Measurements from ENCODE around the gene RNF6.
"Not testable (repeated sequence)": the region's sequence is repeated elsewhere in the genome, so short reads cannot be mapped to it uniquely, and the experiment has no call there.

Gene RNF6

DNA sequence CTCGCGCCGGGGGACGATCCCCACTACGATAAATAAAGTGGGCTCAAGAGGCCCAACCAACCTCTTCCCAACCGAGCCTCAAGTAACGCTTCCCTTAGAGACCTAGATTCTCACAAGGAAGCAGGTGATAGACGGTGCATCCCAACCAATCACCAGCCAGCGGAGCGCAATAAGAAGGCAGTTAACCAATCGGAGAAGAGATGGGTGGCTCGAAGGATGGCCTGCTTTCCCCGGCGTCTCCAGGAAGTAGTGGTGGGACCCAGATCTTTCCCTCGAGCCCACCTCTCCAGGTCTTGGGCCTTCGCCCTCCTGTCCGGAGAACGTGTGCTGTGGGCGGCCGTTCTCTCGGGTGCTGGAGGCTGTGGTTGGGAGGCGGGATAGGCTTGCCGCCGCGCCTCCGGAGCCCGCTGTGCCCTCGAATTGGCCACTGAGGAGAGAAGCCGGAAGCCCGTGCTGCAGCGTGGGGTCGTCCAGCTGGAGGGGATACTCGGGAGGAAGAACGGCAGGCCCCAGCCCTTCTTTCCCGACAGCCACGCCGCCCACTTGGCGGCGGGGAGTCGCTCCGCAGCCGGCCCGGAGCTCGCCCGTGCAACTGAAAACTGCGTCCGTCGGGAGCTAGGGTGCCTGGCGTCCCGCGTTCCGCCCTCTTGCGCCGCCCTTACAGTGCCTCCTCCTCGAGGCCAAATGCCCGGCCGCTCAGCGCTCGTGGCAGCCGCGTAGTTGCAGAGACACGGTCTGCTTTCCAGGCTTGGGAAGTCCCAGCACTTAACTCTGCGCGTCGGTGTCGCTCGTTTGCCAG lies at the start of gene RNF6:
TSS of gene RNF6 (minus strand) at position 594 of the 799 bp plus-strand sequence. CDS start 2,665 bp downstream, outside the sequence.
- peak; percentile 75 for DNase-seq

DNA sequence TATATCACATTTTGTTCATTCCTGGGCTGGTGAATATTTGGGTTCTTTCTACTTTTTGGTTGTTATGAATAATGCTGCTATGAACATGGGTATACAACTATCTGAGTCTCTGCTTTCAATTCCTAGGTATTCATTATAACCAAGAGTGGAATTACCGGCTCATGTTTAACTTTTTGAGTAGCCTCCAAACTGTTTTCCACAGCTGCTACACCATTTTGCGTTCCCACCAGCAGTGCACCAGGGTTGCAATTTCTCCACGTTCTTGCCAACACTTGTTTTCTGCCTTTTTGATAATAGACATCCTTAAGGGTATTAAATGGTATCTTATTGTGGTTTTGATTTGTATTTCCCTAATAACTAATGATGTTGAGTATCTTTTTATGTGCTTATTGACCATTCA lies 48.6 kb upstream of the RNF6 start:
- DNase-seq, result no peak

DNA sequence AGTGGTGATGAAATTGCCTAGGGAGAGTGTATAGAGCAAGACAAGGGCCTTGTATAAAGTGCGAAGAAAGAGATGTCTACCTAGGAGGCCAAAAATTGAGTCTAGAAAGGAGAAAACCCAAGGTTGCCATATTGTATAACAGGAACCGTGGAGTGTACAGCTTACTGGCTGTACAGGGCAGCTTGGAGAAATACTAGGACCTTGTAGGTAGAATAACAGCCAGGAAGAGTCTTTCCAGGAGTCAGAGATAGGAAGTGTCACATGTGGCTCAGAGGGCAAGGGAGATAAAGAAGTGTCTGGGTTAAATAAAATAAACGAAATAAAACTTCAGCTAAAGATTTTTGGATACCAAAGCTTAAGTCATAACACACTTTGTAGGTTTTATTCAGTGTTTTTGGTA lies 44.2 kb upstream of the RNF6 start:
- DNase-seq, result no peak

DNA sequence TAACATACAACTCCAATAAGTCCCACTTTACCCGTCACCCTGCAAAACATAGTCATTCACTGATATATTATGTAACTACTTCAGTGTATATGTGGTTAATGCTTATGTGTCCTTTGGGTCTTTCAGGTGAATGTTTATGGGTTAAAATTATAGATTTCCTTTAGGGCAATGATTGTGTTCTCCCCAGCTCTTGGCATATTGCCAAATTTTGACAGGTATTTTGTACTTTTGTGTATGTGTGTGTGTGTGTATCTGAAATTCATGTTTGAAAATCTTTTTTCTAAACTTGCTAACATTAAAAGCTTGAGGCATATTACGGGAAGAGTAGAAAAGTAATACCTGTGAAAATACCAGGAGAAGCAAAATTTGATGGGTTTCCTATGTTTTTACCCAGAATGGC lies 40.0 kb upstream of the RNF6 start:
- DNase-seq, result no peak

DNA sequence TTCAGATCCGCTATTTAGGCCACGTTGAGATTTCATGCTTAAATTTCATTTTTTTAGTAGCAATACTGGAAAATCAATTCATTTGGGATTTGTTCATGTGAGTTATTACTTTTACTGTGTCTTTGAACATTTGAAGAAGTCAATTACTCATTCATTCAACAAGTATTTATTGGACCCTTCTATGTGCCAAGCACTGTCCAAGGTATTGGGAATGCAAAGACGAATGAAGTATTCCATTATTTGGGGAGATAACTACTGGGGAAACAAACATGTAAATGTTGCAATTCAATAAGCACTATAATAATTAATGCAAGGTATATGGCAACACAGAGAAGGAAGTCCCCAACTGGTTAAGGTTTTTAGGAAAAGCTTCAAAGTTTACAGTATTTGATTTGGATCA lies 37.5 kb upstream of the RNF6 start:
- no peak for DNase-seq

DNA sequence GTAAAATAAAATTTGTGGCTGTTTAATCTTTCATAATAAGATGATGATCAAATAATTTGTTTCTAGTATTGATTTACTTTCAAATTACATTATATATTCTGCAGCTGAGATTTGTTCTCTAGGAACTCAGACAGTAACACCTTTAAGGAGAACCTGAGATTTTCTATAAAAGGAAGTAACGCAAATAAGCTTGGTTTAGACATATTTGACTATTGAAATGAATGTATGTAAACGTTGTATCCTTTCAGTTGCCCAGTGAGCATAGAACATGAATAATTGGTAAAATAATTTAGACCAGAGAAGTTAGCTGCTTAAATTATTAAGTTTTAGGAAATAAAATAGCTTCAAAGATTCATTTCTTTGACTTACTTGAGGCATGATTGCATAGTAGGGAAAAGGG lies 34.9 kb upstream of the RNF6 start:
- DNase-seq, result no peak

DNA sequence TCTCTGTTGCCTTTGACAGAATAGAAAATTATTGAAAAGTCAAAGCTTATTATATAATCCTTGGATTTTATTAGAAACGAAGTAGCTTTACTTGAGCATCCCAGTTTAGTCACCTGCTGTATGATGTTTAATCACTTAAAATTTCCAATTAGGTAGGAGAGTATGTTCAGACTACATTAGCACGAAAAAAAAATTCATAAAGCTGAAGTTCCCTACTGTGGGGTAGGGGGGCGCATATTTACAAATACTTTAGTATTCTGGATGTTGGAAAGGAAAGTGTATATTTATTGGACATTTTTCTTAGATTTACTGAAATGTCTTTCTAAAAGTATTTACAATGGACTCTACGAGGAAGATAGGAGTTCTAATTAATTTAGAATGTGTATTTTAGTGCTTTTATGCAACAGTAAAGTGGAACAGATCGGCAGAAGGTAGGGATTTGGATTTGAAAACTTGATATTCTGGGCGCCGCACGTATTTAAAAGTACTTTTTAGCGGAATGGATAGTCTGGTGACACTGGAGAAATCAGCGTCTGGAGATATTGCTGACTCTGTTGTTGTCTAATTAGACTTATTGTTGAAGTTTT lies 33.7 kb upstream of the RNF6 start:
- DNase-seq, result no peak

DNA sequence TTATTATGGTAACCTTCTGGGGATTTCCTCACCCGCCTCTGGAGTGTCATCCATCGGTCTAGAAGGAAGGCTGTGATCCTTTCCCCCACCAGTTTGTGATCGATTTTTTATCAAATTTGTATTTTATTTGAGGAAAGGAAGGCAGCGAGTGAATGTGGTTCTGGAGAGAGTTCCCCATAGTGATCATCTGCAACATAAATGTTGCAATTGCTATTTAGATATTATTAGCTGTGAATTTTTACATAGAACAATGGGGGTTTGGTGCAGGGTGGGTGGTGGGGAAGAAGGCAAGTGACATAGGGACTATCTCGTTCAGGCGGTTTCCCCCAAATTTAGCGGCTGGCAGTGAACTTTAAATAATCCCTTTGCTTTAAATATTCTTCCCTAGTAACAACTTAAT lies 33.0 kb upstream of the RNF6 start:
- DNase-seq, result no peak

DNA sequence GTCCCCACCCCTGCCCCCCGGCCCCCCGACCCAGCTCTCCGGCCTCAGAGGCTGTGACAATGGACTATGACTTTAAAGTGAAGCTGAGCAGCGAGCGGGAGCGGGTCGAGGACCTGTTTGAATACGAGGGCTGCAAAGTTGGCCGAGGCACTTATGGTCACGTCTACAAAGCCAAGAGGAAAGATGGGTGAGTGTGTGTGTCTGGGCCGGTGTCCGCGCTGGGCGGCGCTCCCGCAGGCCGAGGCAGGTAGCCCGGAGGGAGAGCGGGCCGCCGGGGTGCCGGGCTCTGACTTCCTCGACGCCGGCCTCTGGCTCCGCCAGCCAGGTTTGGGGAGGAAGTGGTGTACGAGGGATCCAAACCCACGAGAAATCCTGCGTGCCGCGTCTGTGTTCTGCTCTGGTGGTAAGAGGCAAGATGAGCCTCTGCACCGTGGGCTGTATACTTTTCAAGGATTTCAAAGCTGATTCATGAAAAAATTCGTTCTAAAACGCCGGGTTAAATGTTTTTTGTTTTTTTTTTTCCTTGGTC lies 32.5 kb upstream of the RNF6 start:
- DNase-seq, result peak; percentile 28

DNA sequence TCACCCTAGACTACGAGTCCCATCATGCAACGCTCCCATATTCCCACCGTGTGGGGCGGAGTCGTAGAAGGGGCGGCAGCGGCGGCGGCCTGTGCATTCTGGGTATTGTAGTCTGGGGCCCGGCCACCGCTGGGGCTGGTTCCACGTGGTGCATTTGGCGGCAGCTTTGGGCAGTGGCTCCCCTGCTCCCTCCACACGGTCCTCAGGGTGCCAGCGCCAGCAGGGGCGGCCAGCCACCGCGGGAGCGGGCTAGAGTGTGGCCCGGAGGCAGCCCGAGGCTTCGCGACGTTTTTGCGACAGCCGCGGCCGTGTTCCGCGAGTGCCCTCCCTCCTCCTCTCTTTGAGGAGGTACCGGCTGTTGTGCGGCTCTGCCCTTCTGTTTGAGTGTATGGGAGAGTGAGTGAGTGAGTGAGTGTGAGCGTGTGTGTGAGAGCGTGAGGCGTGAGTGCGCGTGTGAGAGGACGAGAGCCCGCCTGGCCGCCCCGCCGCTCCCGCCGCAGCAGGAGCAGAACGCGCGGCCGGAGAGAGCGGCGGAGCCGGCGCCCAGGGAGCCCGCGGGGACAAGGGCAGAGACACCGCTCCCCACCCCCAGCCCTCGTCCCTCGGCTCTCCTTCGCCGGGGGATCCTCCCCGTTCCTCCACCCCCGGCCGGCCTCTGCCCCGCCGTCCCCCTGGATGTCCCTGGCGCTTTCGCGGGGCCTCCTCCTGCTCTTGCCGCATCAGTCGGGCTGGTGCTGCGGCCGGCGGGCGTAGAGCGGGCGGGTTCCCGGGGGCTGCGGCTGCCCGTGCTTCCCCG lies 31.9 kb upstream of the RNF6 start, which contains the start of gene CDK8:
TSS of gene CDK8 (plus strand) at position 343 of the 796 bp plus-strand sequence. CDS start 513 bp downstream, outside the sequence.
- DNase-seq, result peak; percentile 79

DNA sequence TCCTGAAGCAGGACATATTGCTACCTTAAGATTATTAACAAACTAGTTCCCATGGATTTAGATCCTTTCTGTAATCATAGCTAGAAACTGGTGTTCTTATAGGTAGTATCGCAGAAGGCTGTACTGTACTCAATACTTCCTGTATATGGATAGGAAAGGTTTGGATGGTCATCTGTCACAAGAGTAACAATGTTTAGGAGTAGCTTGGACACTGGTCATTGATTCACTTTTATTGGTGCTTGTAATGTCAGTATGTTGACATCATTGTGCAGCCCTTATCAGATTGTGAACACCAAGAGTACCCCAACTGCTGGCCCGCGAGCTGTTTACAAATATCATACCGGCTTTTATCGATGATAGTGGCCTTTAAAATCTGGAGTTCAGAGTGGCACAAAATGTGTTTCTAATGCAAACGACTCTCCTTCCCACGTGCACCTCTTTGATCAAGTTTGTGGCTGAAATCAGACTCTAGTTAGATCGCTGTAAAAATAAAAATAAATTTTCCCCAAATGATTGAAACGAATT lies 31.2 kb upstream of the RNF6 start:
- no peak for DNase-seq

DNA sequence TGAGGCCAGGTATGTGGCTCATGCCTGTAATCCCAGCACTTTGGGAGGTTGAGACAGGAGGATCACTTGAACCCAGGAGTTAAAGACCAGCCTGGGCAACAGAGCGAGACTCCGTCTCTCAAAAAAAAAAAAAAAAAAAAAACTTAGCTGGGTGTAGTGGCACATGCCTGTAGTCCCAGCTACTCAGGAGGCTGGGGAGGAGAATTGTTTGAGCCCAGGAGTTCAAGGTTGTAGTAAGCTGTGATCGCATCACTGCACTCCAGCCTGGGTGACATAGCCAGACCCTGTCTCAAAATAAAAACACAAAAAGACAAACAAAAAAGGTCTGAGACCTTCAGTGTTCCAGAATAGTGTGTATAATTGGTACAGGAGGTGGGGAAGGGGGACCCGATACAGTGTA lies 29.9 kb upstream of the RNF6 start:
- not testable (repeated sequence) for DNase-seq

DNA sequence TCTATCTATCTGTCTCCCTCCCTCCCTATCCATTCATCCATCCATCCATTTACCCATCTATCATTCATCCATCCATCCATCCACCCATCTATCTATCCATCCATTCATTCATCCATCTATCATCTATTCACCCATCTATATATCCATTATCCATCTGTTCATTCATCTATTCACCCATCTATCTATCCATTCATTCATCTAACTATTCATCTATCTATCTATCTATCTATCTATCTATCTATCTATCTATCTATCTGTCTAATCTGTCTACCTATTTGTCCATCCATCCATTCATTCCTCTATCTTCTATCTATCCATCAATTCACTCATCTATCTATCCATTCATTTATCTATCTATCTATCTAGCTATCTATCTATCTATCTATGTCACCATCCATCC lies 27.4 kb upstream of the RNF6 start:
- DNase-seq, result no peak

DNA sequence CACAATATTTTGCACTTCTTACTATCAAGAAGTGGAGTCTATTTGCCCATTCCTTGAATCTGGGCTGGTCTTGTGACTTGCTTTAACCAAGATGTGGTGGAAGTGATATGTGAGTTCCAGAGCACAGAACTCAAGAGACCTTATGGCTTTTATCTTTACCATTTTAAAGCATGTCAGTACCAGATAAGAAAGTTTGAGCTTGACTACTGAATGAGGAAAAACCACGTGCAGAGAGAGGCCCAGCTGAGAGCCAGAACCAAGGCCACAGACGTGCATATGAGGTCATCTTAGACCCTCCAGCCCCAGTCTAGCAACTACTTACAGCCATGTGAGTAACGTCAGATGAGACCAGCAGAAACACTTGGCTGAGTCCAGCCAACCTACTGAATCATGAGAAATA lies 25.5 kb upstream of the RNF6 start:
- DNase-seq, result no peak

DNA sequence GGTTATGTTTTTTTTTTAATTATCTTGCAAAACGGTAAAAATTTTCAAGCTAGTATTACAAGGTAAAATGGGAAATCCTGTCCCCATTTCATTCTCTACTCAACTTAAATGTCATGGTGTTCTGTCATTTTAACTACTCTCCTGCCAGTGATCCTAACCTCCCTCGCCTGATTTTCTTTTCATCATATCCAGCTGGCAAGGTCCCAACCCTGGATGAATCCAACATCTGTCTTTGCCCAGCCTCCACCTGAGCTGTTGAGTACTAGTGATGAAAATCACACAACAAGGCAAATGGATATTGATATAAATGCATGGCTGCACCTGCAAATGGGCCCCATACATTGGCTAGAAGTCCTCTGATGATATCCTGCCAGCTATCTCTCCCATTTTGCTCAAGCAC lies 24.9 kb upstream of the RNF6 start:
- no peak for DNase-seq

DNA sequence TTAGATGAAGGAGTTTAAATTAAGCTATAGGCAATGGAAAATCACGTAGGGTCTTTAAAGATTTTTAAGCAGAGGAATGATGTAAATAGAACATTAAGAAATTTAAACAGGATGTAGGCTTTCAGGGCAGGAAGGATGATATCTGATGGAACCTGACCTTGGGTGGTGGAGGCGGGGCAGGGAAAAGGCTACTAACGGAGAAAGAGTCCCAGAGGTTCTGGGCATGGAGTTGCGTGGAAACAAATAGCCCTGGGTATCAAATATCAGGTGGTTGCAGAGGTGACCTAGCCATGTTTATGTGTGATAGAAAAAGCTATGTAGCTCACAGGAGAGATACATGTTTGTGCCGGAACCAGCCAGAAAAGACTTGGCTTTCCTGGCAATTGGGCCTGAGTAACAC lies 24.0 kb upstream of the RNF6 start:
- DNase-seq, result no peak

DNA sequence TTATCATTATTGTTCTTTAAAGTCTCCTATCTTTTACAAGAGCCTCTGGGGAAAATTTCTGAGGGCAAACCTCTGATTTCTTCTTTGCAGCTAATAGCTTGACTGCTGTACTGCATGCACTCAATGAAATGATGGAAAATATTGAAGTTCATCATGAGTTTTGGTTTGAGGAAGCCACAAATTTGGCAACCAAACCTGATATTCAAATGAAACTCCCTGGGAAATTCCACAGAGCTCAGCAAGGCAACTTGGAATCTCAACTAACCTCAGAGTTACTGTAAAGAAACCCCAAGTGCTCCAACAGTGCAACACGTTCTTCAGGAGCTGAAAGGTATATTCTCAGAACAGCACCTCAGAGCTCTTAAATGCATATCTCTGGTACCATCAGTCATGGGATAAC lies 14.2 kb upstream of the RNF6 start:
- DNase-seq, result no peak

DNA sequence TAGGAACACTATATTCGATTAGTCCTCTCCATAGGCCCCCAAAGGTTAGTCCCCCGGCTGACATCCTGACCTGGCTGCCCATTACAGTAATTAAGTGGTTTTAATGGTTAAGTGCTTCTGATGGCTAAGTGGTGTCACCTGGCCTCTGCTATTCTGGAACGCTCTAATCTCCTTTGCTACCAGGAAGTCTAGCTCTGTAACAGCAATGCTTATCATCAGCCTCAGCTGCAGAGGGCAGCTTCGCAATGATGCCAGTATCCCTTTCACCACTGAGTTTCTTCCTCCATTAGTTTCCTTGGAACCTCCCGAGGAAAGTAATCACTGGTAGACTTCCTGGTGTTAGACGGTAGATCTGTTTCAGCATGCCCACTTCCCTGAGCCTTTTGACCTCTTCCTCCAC lies 8.6 kb upstream of the RNF6 start:
- DNase-seq, result no peak

DNA sequence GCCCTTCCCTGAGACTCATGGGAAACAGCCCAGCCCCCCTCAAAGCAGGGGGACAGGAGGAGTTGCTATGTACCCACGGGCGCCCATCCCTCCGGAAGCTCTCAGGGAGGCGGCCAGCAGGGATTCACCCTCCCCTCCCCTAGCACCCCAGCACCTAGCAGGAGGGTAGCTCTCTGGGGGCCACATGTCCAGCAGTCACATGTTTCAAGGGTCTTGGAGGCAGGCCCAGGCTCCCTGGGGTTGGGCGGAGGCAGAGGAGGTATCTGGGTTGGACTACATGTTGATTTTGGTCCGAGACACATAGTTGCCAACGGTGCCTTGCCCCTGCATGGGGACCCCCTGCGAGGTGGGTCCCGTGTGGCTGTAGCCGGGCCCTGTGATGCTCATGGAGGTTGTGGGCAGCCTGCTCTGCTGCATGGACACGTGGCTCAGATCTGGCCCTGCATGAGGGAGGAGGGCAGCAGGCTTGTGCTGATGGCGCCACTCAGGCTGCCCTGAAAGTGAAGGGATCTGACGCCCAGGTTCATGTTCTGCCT lies 7.0 kb upstream of the RNF6 start:
- DNase-seq, result no peak

DNA sequence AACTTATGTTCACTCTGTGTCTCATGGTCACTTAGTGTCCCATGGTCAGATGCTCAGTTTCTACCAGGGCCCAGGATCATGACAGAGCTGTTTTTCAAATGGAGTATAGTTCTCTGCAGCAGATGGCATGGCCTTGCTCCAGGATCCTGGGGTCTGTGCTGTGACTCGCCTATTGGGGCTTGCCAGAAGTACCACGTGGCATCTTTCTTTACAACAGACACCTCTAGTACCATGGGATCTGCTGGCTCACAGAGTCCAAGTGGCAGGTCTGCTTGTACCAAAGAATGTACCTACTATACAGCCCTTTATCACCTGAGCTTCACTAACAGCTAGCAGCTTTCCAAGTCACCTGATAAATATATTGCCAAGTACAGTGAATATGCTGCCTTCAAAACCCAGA lies 6.0 kb upstream of the RNF6 start:
- no peak for DNase-seq

DNA sequence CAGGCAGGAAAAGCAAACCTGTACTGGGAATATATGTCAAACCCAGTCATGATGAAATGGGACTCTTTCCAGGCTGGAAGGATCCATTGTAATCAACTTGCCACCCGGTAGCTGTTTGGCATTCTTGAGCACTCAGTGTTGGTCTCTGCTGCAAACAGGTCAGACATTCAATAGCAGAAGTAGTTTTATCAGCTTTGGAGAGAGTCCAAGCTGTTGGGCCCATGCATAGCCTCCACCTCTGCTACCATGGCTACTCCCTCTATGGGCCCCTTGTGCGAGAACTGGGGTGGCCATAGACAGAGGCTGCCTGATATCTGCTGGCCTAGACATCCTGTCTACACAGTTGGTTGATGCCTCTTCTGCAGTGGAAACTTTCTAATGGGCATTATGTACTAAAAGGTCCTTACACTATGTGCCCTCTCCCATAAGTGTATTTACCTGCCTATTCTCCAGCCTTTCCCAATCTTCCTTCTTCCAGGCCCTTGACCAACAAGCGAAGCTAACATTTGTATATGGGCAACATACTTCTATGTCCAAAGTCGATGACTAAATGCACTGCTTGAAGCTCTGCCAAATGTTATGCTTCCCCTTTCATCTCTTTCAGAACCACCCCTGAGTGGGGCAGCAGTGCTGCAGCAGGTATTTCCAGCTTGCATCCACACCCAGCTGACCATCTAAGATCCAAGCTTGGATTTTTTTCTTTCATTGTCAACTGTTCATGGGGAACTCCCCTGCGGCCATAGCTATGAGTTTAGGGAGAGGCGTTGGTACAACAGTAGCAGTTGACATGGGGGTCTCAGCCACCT lies 5.3 kb upstream of the RNF6 start:
- DNase-seq, result no peak

Data from activated CD4-positive, alpha-beta T cell treated with anti-CD3 and anti-CD28 coated beads for 1 hour (primary cell).